Measurements from ENCODE around the gene OLFML2A.

GRCh38 chr9:124783830-124784229 is 6.9 kb downstream of the OLFML2A start:
- TF ChIP-seq CTCF (IDR thresholded peaks at IDR 0.05), result no peak
- TF ChIP-seq POLR2A (IDR thresholded peaks at IDR 0.05), result no peak
- no peak for TF ChIP-seq EP300 (IDR thresholded peaks at IDR 0.05)
